Gastroesophageal sphincter (tissue), 4 donors: Measurements from ENCODE around the gene HOXC10. TPM values are rescaled to one million over a fixed set of nuclear protein-coding genes. Genes with fewer than 3 reads are reported as not detected.

Source experiments
- ATAC-seq: fragments of 150-250 bp; one replicate; pipeline ENCODE4 v1.9.1; 2016; ENCODE audit warnings: mild to moderate bottlenecking, moderate library complexity
- H3K27ac ChIP-seq, 4 donors: fragments of 200-600 bp; sonication (generic) in 3 of 4; 1 replicate in 3 of 4; 2 replicates in 1 of 4; pipeline ENCODE4 v1.5.1; 2016 to 2019
- H3K27me3 ChIP-seq: fragments of 200-600 bp; sonication (generic); one replicate; pipeline ENCODE4 v1.5.1; 2019
- H3K36me3 ChIP-seq, 2 donors: fragments of 200-600 bp; sonication (generic); one replicate each; pipeline ENCODE4 v1.5.1; 2019; ENCODE audit warnings: control low read depth in 1 of 2
- H3K4me1 ChIP-seq, 3 donors: fragments of 200-600 bp; sonication (generic); 1 replicate in 2 of 3; 2 replicates in 1 of 3; pipeline ENCODE4 v1.5.1; 2016 to 2019; ENCODE audit warnings: control low read depth in 2 of 3
- H3K4me3 ChIP-seq, 2 donors: fragments of 200-600 bp; sonication (generic); one replicate each; pipeline ENCODE4 v1.5.1; 2019; ENCODE audit warnings: mild to moderate bottlenecking in 1 of 2, moderate library complexity in 1 of 2
- H3K9me3 ChIP-seq, 3 donors: fragments of 200-600 bp; sonication (generic); one replicate each; pipeline ENCODE4 v1.5.1; 2017 to 2019; ENCODE audit warnings: control low read depth in 2 of 3
- CTCF ChIP-seq, 4 experiments: fragments of 200-600 bp in 2 of 4; fragments of 450-650 bp in 2 of 4; sonication (generic) in 1 of 4; IDR thresholded peaks; one replicate each; pipeline ENCODE4 v1.5.1; 2017 to 2019; ENCODE audit warnings: antibody characterized with exemption in 4 of 4, mild to moderate bottlenecking in 2 of 4, moderate library complexity in 2 of 4
- EP300 ChIP-seq: sonication (generic); formaldehyde crosslinking; IDR thresholded peaks from one replicate; pipeline ENCODE4 v1.6.1; 2017; ENCODE audit warnings: antibody characterized with exemption, mild to moderate bottlenecking
- POLR2A ChIP-seq, 2 donors: fragments of 450-650 bp; IDR thresholded peaks; one replicate each; pipeline ENCODE4 v1.6.1; 2017; ENCODE audit warnings: antibody characterized with exemption in 2 of 2, mild to moderate bottlenecking in 2 of 2, moderate library complexity in 1 of 2
- POLR2AphosphoS5 ChIP-seq: sonication (generic); formaldehyde crosslinking; IDR thresholded peaks from one replicate; pipeline ENCODE4 v1.6.1; 2017; ENCODE audit warnings: antibody characterized with exemption
- WGBS, 2 donors: methylation state at CpG; one replicate each; pipeline ENCODE4 v1.1.5; 2018; ENCODE audit warnings: low coverage in 1 of 2; 5-methylcytosine and 5-hydroxymethylcytosine counted together
- total RNA-seq, 4 donors: library from RNA; depleted of rRNA; stranded (reverse); fragments of >200 nt; gene quantifications; one replicate each; pipeline ENCODE4 v1.1.0, GENCODE V29; 2016

The HOXC10 gene
- total RNA-seq, 4 donors from 2014 or later, result not detected

- peaks cover 99% of the 10 kb centered on the region for H3K27me3 ChIP-seq
- no peaks in the 10 kb centered on the region for H3K36me3 ChIP-seq
- 2% methylated on average over 13 to 25 of the region's 51 CpGs for WGBS, 2 donors
- TF ChIP-seq POLR2A (IDR thresholded peaks at IDR 0.05) (no peak), POLR2AphosphoS5 (no peak), CTCF (IDR thresholded peaks at IDR 0.05) (no peak), EP300 (no peak)
- ATAC-seq, result peak; percentile 26
- H3K27ac ChIP-seq, result no peak overlapping the region
- H3K4me3 ChIP-seq, result peak overlapping the region in 1 of 2 donors; percentile 34
- H3K9me3 ChIP-seq, result no peaks in the 10 kb centered on the region
- H3K4me1 ChIP-seq, result peaks cover 0 to 35% (median 14%) of the 10 kb centered on the region in 3 donors
These were observed 24.5 kb downstream of the HOXC10 start for GRCh38 chr12:54009171-54010052.

- H3K9me3 ChIP-seq, result no peaks in the 10 kb centered on the region
- H3K4me1 ChIP-seq, result peaks cover 0 to 38% (median 17%) of the 10 kb centered on the region in 3 donors
- H3K36me3 ChIP-seq, result no peaks in the 10 kb centered on the region
- 7 to 18% methylated on average over 3 to 7 of the region's 10 CpGs for WGBS, 2 donors
- ATAC-seq, result no peak
- H3K4me3 ChIP-seq, result no peak overlapping the region
- no peak overlapping the region for H3K27ac ChIP-seq
- H3K27me3 ChIP-seq, result peaks cover 99% of the 10 kb centered on the region
- TF ChIP-seq CTCF (IDR thresholded peaks at IDR 0.05) (no peak), EP300 (no peak), POLR2A (IDR thresholded peaks at IDR 0.05) (no peak), POLR2AphosphoS5 (no peak)
These were observed 25.4 kb downstream of the HOXC10 start for GRCh38 chr12:54010053-54010971.

GRCh38 chr12:54010972-54011664 lies 26.2 kb downstream of the HOXC10 start:
- Histone ChIP-seq H3K27me3 (peaks cover 99% of the 10 kb centered on the region), H3K27ac (no peak overlapping the region), H3K4me1 (peaks cover 0 to 31% (median 15%) of the 10 kb centered on the region in 3 donors), H3K4me3 (no peak overlapping the region), H3K36me3 (no peaks in the 10 kb centered on the region), H3K9me3 (no peaks in the 10 kb centered on the region)
- 3 to 6% methylated on average over 14 to 16 of the region's 17 CpGs for WGBS, 2 donors
- ATAC-seq, result no peak
- TF ChIP-seq CTCF (IDR thresholded peaks at IDR 0.05) (no peak), EP300 (no peak), POLR2A (IDR thresholded peaks at IDR 0.05) (no peak), POLR2AphosphoS5 (no peak)

GRCh38 chr12:54011665-54012532 lies 27.0 kb downstream of the HOXC10 start:
- no peak overlapping the region for H3K27ac ChIP-seq
- H3K36me3 ChIP-seq, result no peaks in the 10 kb centered on the region
- no peaks in the 10 kb centered on the region for H3K9me3 ChIP-seq
- WGBS, 2 donors, result 29 to 32% methylated on average over 9 to 11 of the region's 14 CpGs
- ATAC-seq, result no peak
- peaks cover 99% of the 10 kb centered on the region for H3K27me3 ChIP-seq
- TF ChIP-seq POLR2A (IDR thresholded peaks at IDR 0.05) (no peak), POLR2AphosphoS5 (no peak), CTCF (IDR thresholded peaks at IDR 0.05) (no peak), EP300 (no peak)
- H3K4me3 ChIP-seq, result no peak overlapping the region
- H3K4me1 ChIP-seq, result peaks cover 0 to 34% (median 14%) of the 10 kb centered on the region in 3 donors
